GM13977 (cell line): Measurements from ENCODE around the gene PDHB.
A peak's percentile ranks its signal among the peaks of the same experiment; 100 is the strongest.
"Not testable (repeated sequence)": the region's sequence is repeated elsewhere in the genome, so short reads cannot be mapped to it uniquely, and the experiment has no call there.

Experiments
- DNase-seq: peaks from one replicate; pipeline ENCODE4 v3.0.0; 2012; ENCODE audit warnings: low spot score
- CTCF ChIP-seq: IDR thresholded peaks from 2 replicates; pipeline ENCODE4 v1.5.1; 2012; ENCODE audit warnings: mild to moderate bottlenecking, control low read depth; ENCODE audit not compliant: insufficient read depth; ENCODE audit errors: extremely low read depth, missing control alignments
- in situ Hi-C: fragments of 300-500 bp; cut with MboI; formaldehyde crosslinking; loops from one replicate; pipeline ENCODE4 v1.12.0; 2022; ENCODE audit warnings: low sequenced_read_pairs, low pct_unique_long_range_greater_than_20kb, mixed read lengths, inconsistent platforms; ENCODE audit not compliant: unreplicated experiment

Gene PDHB

DNA sequence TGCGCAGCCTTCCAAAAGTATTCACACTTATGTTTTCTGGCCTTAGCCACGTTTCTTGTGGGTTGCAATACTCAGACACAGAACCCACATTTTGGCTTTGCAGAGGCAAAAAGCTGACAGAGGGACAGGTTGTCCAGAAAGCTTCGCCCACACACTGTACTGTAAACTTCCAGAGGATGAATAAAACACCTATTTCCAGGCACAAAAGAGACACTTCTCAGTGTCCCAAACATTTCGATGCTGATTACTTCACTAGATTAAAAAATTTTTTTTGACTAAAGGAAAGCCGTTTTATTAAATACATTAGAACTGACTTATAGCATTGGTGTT, 30.3 kb upstream of the PDHB start:
- in situ Hi-C loops = no loop called here

GRCh38 chr3:58463181-58463941, 29.7 kb upstream of the PDHB start:
- in situ Hi-C loops = no loop called here
- peak; percentile 86 for TF ChIP-seq CTCF
- peak; percentile 80 for DNase-seq

More for the DNA sequence above, 30.3 kb upstream of the PDHB start:
- no peak for DNase-seq
- TF ChIP-seq CTCF = no peak

DNA sequence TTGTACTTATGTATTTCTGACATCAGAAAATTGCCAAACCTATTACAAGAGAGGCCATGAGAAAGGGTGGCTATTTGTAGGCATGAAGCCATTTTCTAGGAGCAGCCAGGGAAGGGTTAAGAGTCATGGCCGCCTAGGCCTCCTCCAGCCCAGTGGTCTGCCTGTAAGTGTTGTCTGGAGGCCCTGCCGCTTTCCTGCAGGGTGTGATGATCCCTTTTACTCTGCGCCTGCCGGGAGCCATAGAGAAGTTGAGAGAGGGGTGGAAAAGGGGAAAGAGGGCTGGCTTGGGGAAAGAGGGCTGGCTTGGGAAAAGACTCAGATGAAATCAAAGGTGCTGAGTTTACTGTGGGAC, 29.2 kb upstream of the PDHB start:
- DNase-seq = no peak
- in situ Hi-C loops = no loop called here
- no peak for TF ChIP-seq CTCF

DNA sequence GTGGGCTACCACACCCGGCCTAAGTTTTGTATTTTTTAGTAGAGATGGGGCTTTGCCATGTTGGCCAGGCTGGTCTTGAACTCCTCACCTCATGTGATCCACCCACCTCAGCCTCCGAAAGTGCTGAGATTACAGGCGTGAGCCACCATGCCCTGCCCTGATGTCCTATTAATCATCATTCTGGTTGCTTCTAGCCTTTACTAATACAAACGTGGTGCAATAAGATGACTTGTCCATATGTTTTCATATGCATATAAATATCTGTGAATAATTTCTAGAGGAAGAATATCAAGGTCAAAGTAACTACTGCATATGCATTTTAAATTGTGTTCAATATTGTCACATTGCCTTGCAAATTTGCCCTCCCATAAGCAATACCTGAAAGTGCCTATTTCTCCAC, 25.5 kb upstream of the PDHB start:
- DNase-seq = no peak
- TF ChIP-seq CTCF = no peak
- in situ Hi-C loops = no loop called here

GRCh38 chr3:58452176-58452575, 18.5 kb upstream of the PDHB start:
- DNase-seq = no peak
- in situ Hi-C loops = no loop called here
- TF ChIP-seq CTCF = no peak

GRCh38 chr3:58441514-58442450, 8.2 kb upstream of the PDHB start:
- in situ Hi-C loops = no loop called here
- no peak for DNase-seq
- no peak for TF ChIP-seq CTCF

DNA sequence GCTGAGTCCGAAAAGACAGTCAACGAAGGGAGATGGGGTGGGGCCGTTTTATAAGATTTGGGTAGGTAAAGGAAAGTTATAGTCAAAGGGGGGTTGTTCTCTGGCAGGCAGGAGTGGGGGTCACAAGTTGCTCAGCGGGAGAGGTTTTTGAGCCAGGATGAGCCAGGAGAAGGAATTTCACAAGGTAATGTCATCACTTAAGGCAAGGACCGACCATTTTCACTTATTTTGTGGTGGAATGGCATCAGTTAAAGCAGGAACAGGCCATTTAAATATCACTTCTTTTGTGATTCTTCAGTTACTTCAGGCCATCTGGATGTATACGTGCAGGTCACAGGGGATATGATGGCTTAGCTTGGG, 7.3 kb upstream of the PDHB start:
- DNase-seq, in situ Hi-C loops: not testable (repeated sequence)

DNA sequence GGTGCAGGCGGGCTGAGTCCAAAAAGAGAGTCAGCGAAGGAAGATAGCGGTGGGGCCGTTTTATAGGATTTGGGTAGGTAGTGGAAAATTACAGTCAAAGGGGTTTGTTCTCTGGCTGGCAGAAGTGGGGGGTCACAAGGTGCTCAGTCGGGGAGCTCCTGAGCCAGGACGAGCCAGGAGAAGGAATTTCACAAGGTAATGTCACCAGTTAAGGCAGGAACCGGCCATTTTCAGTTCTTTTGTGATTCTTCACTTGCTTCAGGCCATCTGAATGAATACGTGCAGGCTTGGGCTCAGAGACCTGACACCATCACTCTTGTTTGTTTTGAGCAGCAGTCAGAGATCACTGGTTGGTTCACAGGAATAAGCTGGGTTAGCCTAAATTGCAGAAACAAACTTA, 3.6 kb upstream of the PDHB start:
- in situ Hi-C loops, DNase-seq: not testable (repeated sequence)
